A204.1 (cell line): ENCODE results near the gene SIMC1.

ENCODE experiments used
- FAIRE-seq: peaks from 2 replicates; lab custom pipeline; 2012; peaks lifted over from hg19 to GRCh38; lab: Jason Lieb, UNC

Gene SIMC1

GRCh38 chr5:176365351-176366231 lies 127.4 kb downstream of the SIMC1 start, which contains the start of gene ARL10:
Gene ARL10, plus strand, starts transcription at chr5:176365487. Its CDS starts 77 bp downstream, at chr5:176365564.
- FAIRE-seq: no peak

- FAIRE-seq: no peak
These were observed 128.1 kb downstream of the SIMC1 start for GRCh38 chr5:176366232-176366894.

- FAIRE-seq: no peak
These were observed 130.5 kb downstream of the SIMC1 start for GRCh38 chr5:176368726-176369125.

GRCh38 chr5:176369934-176370711 lies 131.9 kb downstream of the SIMC1 start:
- no peak for FAIRE-seq

- FAIRE-seq: no peak
These were observed 133.7 kb downstream of the SIMC1 start for GRCh38 chr5:176371621-176372539.

- no peak for FAIRE-seq
These were observed 135.0 kb downstream of the SIMC1 start for GRCh38 chr5:176373100-176373818.

- FAIRE-seq: no peak
These were observed 141.7 kb downstream of the SIMC1 start for GRCh38 chr5:176379881-176380280.

- FAIRE-seq: no peak
These were observed 143.2 kb downstream of the SIMC1 start for GRCh38 chr5:176381423-176381822.

- FAIRE-seq: no peak
These were observed 143.8 kb downstream of the SIMC1 start for GRCh38 chr5:176381979-176382378.

- no peak for FAIRE-seq
These were observed 144.5 kb downstream of the SIMC1 start for GRCh38 chr5:176382721-176383120.

GRCh38 chr5:176383248-176383905 lies 145.2 kb downstream of the SIMC1 start:
- FAIRE-seq: no peak

GRCh38 chr5:176383961-176384360 lies 145.7 kb downstream of the SIMC1 start:
- FAIRE-seq: no peak

- FAIRE-seq: no peak
These were observed 146.2 kb downstream of the SIMC1 start for GRCh38 chr5:176384366-176384930.

- FAIRE-seq: no peak
These were observed 146.8 kb downstream of the SIMC1 start for GRCh38 chr5:176384991-176385390.

- FAIRE-seq: no peak
These were observed 148.3 kb downstream of the SIMC1 start for GRCh38 chr5:176386491-176386890.

- no peak for FAIRE-seq
These were observed 149.2 kb downstream of the SIMC1 start for GRCh38 chr5:176387384-176387925.

- FAIRE-seq: no peak
These were observed 149.8 kb downstream of the SIMC1 start for GRCh38 chr5:176388003-176388443.

- peak; percentile 93 for FAIRE-seq
These were observed 150.4 kb downstream of the SIMC1 start, which contains the start of the genes HIGD2A and NOP16 for GRCh38 chr5:176388444-176389134. Gene HIGD2A, plus strand, starts transcription at chr5:176388751. Its CDS starts 69 bp downstream, at chr5:176388820. Gene NOP16, minus strand, starts transcription at chr5:176388598. Its CDS starts 59 bp downstream, at chr5:176388539.
